PC-3 (cell line): ENCODE measurements around the gene FAM156A. TPM values are rescaled to one million over a fixed set of nuclear protein-coding genes. Genes with fewer than 3 reads are reported as not detected.

Experiments used
- ATAC-seq: fragments of 200-7000 bp; cut with Tn5 transposase; 2 replicates; pipeline ENCODE4 v1.9.1; 2020; ENCODE audit warnings: mild to moderate bottlenecking, moderate library complexity
- BruUV-seq: library from RNA; stranded (reverse); fragments of 400-500 nt; replicated peaks from 2 replicates; lab custom pipeline; 2021; lab: Mats Ljungman, UMichigan
- CTCF ChIA-PET: fragments of 300-600 bp; sonication (Branson Sonifier 250); formaldehyde crosslinking; loops from one replicate; lab custom pipeline; 2022; ENCODE audit warnings: antibody characterized with exemption; lab: Charles Lee
- POLR2A ChIA-PET: fragments of 300-600 bp; sonication (Branson Sonifier 250); formaldehyde crosslinking; loops from one replicate; lab custom pipeline; 2022; ENCODE audit warnings: antibody characterized with exemption; ENCODE audit not compliant: unreplicated experiment; lab: Charles Lee
- DNase-seq: peaks from one replicate; pipeline ENCODE4 v3.0.0-alpha.2; 2015
- H2AFZ ChIP-seq: fragments of 300-600 bp; sonication (generic); 2 replicates; pipeline ENCODE4 v1.6.0; 2016; ENCODE audit warnings: antibody characterized with exemption, low read length
- H3F3A ChIP-seq: fragments of 300-600 bp; sonication (generic); one replicate; pipeline ENCODE4 v1.6.0; 2017; ENCODE audit warnings: antibody characterized with exemption, low read length, control low read depth, mild to moderate bottlenecking; ENCODE audit not compliant: unreplicated experiment
- H3K27ac ChIP-seq: fragments of 300-600 bp; sonication (generic); 2 replicates; pipeline ENCODE4 v1.5.1; 2016; ENCODE audit warnings: mild to moderate bottlenecking, low read length
- H3K27me3 ChIP-seq: fragments of 300-600 bp; sonication (generic); 2 replicates; pipeline ENCODE4 v1.6.1; 2016; ENCODE audit warnings: low read length, mixed read lengths
- H3K36me3 ChIP-seq: fragments of 300-600 bp; sonication (generic); 2 replicates; pipeline ENCODE4 v1.6.1; 2016; ENCODE audit warnings: low read depth, mixed run types, low read length, mixed read lengths
- H3K4me1 ChIP-seq: fragments of 300-600 bp; sonication (generic); 2 replicates; pipeline ENCODE4 v1.5.1; 2016; ENCODE audit warnings: low read length; ENCODE audit not compliant: insufficient read depth
- H3K4me2 ChIP-seq: fragments of 300-600 bp; sonication (generic); 2 replicates; pipeline ENCODE4 v1.6.0; 2016; ENCODE audit warnings: low read length
- H3K4me3 ChIP-seq: fragments of 300-600 bp; sonication (generic); 2 replicates; pipeline ENCODE4 v1.5.1; 2016; ENCODE audit warnings: mild to moderate bottlenecking, low read length, mixed read lengths
- H3K79me2 ChIP-seq: fragments of 300-600 bp; sonication (generic); 2 replicates; pipeline ENCODE4 v1.6.1; 2017; ENCODE audit warnings: low read length, mixed read lengths
- H3K9ac ChIP-seq: fragments of 300-600 bp; sonication (generic); 2 replicates; pipeline ENCODE4 v1.6.0; 2016; ENCODE audit warnings: mild to moderate bottlenecking, low read length
- H3K9me2 ChIP-seq: fragments of 300-600 bp; sonication (generic); replicated peaks from 2 replicates; pipeline ENCODE4 v1.6.1; 2016; ENCODE audit warnings: mixed run types, low read length, mixed read lengths
- H3K9me3 ChIP-seq: fragments of 300-600 bp; sonication (generic); 2 replicates; pipeline ENCODE4 v1.6.1; 2016; ENCODE audit warnings: low read length, mixed read lengths
- H4K20me1 ChIP-seq: fragments of 300-600 bp; sonication (generic); 2 replicates; pipeline ENCODE4 v1.6.1; 2016; ENCODE audit warnings: low read length, mixed read lengths
- EZH2 ChIP-seq: fragments of 300-600 bp; sonication (generic); IDR thresholded peaks from one replicate; pipeline ENCODE4 v1.6.1; 2017; ENCODE audit warnings: antibody characterized with exemption, mild to moderate bottlenecking, low read length; ENCODE audit not compliant: unreplicated experiment
- EZH2phosphoT487 ChIP-seq: fragments of 300-600 bp; sonication (generic); IDR thresholded peaks from 2 replicates; pipeline ENCODE4 v1.6.1; 2018; ENCODE audit warnings: mild to moderate bottlenecking, antibody characterized with exemption, low read length, borderline replicate concordance
- intact Hi-C: fragments of 100-400 bp; cut with micrococcal nuclease; formaldehyde crosslinking; loops from 2 replicates; pipeline ENCODE4 v1.9.0; 2023
- total RNA-seq: library from RNA; depleted of rRNA; stranded (reverse); fragments of >200 nt; gene quantifications from 2 replicates; pipeline ENCODE4 v1.2.3, GENCODE V29; 2014
- TF ChIP-seq, protein P1 (sequence below): fragments of 300-600 bp; sonication (generic); conservative IDR thresholded peaks from 2 replicates; pipeline ENCODE4 v1.5.1; 2017; ENCODE audit warnings: antibody characterized with exemption, low read depth, mild to moderate bottlenecking, low read length

The FAM156A gene
- total RNA-seq, 1 experiment from 2014 or later, result 21.1 TPM

DNA sequence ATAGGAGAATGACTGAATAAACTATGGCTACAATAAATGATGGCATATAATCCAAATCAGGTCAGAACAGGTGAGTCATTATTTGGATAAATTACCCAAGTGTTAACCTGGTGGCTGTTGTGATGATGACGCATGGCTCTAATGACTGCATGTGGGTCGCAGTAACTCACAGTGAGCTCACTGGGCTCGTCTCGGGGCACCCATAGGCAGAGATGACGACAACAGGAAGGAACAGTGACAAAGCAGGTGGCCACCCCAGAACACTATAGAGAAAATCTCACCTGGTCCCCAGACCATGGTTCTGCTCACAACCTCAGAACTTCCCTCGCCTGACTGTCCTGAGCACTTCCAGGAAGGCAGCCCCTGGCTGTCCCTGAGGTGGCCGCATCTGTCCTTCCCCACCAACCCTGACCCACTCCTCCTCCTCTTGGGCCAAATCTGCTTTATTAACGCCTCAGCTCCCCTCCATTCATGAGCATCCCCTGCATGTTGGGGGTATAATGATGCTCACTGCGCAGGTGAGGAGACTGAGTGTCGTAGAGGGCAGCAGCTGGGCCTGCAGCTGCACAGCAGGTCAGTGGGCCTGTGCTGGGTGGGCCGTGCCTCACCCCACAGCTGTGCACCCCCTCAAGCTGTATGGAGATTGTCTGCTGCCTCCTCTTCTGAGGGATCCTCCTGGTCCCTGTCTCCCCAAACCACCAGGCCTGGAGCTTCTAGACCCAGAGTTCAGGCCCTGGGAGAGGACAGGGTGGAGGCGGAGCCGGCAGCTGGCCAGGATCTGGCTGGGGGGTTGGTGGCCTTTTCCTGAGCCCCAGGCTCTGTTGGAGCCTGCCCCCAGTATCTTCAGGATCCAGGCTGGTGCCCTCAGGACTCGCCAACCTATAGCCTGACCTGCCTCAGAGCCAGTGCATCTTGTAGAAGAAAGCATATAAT lies 30.9 kb upstream of the FAM156A start:
- POLR2A ChIA-PET, result no interaction called here
- peak; percentile 37 for DNase-seq

DNA sequence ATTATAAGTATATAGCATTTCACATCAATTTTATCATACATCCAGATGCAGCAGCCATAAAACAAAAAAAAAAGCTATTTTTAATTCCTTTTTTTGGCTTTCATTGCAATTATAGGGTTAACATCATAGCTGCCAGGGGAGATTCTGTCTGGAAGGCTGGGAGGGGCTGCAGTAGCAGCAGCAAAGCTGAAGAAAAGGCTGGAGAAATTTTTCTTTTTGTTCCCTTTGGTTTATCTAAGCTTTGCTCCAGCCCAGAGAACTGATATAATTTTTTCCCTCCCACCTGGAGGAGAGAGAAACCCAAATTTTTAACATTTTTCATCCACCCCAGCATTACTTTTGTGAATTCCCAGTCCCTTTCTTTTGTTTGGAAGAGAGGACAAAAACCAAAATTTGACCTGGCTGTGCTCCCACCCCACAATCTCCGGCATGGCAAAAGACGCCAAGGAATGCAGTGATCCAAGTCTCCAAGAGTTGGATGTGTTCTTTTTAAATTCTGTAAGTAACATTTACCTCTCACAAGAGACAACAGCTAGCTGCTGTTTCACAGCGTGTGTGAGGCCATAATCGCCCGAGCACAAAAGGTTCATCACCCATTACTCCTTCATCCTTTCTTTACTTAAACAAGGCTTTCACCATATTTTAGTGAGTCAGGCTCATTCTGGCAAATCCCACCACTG lies 25.1 kb upstream of the FAM156A start:
- Histone ChIP-seq H3F3A (no peaks in the 10 kb centered on the region), H3K27ac (no peak overlapping the region), H3K4me1 (peaks cover 14% of the 10 kb centered on the region), H3K9ac (no peak overlapping the region), H3K9me3 (no peaks in the 10 kb centered on the region), H3K4me2 (no peak overlapping the region), H2AFZ (no peak overlapping the region), H3K27me3 (no peaks in the 10 kb centered on the region), H3K9me2 (no peaks in the 10 kb centered on the region), H4K20me1 (no peaks in the 10 kb centered on the region), H3K79me2 (no peaks in the 10 kb centered on the region), H3K4me3 (no peak overlapping the region), H3K36me3 (no peaks in the 10 kb centered on the region)
- DNase-seq (no peak), ATAC-seq (no peak)
- CTCF ChIA-PET, result no interaction called here
- POLR2A ChIA-PET, result no interaction called here
- intact Hi-C loops, result no loop called here
- no TSS peak for BruUV-seq
- TF ChIP-seq EZH2, result no peak
- TF ChIP-seq, protein P1, sequence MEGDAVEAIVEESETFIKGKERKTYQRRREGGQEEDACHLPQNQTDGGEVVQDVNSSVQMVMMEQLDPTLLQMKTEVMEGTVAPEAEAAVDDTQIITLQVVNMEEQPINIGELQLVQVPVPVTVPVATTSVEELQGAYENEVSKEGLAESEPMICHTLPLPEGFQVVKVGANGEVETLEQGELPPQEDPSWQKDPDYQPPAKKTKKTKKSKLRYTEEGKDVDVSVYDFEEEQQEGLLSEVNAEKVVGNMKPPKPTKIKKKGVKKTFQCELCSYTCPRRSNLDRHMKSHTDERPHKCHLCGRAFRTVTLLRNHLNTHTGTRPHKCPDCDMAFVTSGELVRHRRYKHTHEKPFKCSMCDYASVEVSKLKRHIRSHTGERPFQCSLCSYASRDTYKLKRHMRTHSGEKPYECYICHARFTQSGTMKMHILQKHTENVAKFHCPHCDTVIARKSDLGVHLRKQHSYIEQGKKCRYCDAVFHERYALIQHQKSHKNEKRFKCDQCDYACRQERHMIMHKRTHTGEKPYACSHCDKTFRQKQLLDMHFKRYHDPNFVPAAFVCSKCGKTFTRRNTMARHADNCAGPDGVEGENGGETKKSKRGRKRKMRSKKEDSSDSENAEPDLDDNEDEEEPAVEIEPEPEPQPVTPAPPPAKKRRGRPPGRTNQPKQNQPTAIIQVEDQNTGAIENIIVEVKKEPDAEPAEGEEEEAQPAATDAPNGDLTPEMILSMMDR, result no peak
- TF ChIP-seq EZH2phosphoT487, result no peak

More for the DNA sequence above, 30.9 kb upstream of the FAM156A start:
- H3K36me3 ChIP-seq, result no peaks in the 10 kb centered on the region
- no peaks in the 10 kb centered on the region for H4K20me1 ChIP-seq
- TF ChIP-seq, protein P1, result no peak
- TF ChIP-seq EZH2 (no peak), EZH2phosphoT487 (no peak)
- BruUV-seq, result no TSS peak
- no peaks in the 10 kb centered on the region for H3K9me3 ChIP-seq
- CTCF ChIA-PET, result no interaction called here
- H3K79me2 ChIP-seq, result peaks cover 8% of the 10 kb centered on the region
- H3K4me1 ChIP-seq, result peaks cover 15% of the 10 kb centered on the region; the same call in 1 of the 2 replicates
- H3K9ac ChIP-seq, result no peak overlapping the region
- no peaks in the 10 kb centered on the region for H3K9me2 ChIP-seq
- H3K27ac ChIP-seq, result peak overlapping the region; percentile 55
- H3K27me3 ChIP-seq, result no peaks in the 10 kb centered on the region
- 0 out of 2 replicates have a peak overlapping the region, but pooled peaks have one; percentile 19 for H3K4me2 ChIP-seq
- no peaks in the 10 kb centered on the region for H3F3A ChIP-seq
- ATAC-seq, result peak; percentile 54
- no peak overlapping the region for H3K4me3 ChIP-seq
- intact Hi-C loops, result no loop called here
- H2AFZ ChIP-seq, result no peak overlapping the region
